ENCODE results near the gene E2F1.
"Not testable (repeated sequence)": the region's sequence is repeated elsewhere in the genome, so short reads cannot be mapped to it uniquely, and the experiment has no call there.

Gene E2F1

DNA sequence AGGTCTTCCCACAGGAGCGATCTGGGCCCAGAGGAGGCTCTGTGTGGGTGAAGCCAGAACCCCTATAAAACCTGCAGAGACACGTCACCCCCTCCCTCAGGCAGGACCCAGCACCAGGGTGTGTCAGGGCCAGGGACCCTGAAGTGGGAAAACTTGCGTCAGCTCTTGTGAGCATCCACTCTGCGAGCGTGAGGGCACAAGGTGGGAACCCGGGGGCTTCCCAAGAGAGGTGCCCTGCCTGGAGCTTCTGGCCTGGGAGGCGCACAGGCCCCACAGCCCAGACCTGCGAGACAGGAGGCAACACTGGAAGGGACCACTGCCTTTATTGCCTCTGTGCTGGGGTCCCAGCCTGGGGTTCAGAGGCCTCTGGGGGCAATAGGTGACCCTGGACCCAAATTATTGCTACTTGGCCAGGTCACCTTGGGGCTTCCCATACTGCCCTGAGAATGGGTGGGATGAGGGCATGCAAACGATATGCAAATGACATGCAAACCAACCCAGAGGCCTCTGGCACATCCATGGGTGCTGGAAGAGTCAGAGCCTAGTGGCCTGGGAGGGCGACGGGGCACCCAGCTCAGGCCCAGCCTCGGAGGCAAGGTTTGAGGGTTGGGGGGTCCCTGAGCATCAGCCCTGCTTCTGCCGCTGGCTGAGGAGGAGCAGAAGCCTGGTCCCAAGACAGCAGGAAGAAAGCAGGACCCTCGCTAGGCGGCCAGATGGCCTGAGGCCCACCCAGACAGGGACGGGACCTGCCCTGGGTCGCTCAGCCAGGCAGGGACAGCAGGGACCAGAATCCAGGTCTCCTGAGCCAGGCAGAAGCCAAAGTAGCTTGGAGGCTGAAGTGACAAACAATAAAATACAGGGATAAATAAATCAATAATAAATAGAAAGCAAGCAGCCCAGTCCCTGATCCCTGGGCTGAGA lies 29.1 kb downstream of the E2F1 start:
- no peak for DNase-seq

DNA sequence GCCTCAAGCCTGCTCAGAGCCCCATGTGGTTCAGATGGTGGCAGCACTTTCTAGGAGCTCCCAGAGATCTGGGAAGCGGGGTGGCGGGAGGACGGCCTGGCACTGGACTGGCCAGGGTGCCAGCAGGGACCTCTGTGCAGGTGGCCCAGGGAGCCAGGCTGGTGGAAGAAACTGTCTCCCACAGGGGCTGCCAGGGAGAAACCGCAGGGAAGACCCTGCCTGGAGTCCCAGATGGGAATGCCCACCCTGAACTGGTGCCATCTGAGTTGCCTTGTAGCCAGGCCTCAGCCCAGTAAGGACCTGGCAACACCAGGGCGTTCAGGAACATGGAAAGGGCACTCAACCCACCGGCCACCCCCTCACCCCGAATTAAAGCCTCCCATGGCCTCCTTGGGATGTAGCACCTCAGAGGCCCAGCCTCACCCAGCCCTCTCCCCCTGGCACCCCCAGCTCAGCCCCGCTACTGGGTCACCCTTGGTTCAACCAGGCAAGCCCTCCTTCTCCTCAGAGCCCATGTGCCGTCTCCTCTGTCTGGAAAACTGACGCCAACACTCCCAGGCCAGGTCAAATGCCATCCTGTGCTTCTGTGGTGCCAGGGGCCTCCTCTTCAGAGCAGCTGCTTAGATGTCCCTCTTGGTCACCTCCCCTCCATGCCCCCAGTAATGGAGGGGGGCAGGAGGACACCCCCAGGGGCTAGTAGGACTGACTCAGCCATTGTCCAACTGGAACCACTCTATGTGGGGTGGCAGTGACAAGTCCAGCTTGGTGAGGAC lies 30.0 kb downstream of the E2F1 start:
- DNase-seq: no peak

DNA sequence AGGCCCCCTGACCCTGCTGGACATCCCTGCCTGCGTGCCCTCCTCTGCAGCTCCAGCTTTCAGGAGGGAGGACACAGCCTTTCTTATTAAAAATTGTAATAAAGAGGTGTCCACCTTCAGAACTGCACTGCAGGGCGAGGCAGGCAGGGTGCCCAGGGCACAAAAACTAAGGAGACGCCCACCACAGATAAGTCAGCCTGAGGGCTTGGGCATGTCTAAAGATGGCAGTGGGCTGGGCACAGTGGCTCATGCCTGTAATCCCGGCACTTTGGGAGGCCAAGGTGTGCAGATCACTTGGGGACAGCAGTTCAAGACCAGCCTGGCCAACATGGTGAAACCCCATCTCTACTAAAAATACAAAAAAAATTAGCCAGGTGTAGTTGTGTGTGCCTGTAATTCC lies 31.0 kb downstream of the E2F1 start:
- DNase-seq: no peak

DNA sequence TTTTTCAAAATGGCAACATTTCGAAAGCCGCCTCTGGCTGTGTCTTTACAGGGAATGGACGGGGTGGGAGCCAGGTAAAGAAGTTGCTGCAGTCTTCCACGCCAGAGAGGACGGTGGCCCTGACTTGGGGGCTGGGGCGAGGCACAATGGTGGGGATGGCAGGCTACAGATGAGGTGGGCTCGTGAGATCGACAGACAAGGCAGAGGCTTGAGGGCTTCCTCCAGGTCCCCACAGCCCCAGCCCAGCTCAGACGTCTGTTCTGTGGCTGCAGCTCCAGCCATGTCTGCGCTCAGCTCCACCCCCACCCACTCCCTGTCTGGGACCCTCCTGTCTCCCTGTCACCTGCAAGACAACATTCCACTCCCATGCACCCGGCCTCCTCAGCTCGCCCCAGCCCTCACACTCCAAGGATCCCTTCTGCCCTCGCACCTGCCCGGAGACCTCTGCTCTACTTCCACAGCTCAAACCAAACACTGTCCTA lies 31.5 kb downstream of the E2F1 start:
- no peak for DNase-seq

DNA sequence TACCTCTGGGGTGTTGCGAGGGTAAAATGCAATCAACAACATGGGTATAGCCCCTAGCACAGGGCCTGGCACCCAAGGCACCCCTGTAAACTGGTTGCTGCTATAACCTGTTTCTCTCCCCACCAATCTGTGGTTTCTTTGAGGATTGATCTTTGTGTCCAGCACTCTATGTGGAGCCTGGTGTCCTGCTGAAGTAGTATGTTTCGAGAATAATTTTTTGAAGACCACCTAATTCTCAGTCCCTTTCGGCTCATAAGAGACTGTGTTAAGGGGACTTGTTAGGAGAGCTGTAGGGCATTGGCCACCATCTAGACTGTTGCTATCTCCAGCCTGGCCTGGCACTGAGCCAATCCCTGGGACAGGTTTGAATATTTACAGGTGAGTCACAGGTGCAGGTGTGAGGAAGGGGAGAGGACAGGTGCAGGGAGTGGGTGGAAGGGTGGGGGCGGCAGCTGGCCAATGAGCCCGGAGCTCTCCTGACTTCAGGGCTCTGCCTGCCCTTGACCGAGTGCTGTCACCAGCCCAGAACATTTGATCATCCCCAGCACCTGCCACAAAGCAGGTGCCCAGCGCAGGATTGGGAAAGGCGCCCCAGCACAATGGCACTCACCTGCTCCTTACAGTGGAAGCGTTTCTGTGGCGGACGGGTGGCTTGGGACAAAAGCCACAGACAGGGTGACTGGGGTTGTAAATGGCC lies 32.1 kb downstream of the E2F1 start:
- no peak for DNase-seq

DNA sequence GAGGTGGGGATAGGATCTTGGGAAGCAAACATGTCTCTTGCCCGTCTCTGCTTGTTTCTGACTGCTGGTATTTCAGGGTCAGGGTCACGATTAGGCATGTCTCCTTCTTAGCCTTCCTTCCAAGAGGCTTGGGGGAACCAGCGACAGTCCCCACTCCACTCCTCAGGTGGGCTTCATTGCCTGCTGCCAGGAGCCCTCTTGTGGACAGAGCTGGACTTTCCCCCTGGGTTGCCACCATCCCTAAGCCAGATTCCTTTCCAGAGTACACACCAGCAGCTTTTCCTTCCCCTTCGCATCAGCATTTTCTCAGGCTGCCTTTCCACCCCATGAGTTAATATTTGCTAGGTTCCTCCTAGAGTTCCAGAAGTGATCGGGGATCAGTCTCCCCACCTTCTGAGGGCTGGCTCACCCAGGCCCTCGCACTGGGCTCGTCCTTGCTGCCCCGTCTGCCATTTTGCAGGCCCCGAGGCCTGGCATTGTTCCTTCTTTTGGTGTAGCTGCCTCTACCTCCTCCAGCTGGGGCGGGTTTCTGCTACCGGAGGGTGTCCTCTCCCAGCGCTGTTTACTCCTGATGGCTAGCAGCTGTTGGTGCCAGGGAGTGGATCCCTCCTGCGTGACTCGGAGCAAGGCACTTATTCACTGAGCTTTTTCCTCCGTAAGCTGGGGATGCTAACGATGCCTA lies 32.8 kb downstream of the E2F1 start:
- no peak for DNase-seq

DNA sequence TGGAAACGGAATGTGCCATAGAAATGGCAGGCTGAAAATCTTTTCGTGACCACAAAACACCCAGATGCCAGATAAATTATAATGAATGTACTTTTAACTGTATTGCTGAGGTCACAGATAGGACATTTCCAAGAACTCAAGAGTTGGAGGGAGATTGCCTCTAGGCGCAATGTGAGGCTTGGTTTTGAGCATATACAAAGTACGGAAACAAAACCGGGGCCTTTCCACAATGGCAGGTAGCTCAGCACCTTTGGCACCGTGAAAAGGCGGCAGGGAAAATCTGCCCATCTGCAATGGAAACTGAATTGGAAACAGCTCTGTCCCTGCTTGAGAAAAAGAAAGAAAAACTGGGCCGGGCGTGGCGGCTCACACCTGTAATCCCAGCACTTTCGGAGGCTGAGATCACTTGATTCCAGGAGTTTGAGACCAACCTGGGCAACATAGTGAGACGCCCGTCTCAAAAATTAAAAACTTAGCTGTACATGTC lies 34.6 kb downstream of the E2F1 start:
- DNase-seq: no peak

DNA sequence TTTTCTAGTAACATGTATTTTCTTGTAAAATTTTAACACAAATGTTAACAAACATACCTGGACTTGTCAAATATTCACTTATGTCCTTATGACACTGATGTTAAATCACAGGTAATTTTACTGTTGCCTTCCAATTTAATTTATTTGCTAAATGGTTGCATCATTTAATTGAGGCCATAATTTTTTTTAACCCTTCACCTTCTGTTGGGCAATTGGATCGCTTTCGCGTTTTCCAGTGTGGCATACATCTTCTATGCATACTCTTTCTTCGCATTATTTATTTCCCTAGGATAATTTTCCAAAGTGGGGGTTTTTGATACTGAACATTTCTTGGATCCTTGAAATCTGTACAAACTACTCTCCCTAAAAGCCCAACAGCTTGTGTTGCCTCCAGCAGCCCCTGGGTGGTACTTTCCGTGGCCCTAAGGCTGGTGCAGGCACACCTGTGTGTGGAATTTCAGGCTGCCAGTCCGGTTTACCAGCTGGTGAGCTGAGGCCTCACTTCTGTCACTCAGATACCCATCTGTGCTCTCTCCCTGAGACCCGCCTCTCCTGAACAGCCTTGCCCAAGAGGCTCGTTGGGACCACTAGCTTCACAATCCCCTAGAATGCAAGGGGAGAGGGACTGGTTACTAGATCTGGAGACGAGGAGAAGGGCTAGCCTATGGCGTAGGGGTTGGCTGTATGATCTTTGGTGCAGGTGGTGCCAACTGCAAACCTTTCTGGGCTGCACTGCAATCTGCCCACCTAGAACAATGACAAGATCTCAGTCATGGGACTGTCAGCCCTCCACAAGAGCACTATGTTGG lies 35.2 kb downstream of the E2F1 start:
- DNase-seq: no peak

DNA sequence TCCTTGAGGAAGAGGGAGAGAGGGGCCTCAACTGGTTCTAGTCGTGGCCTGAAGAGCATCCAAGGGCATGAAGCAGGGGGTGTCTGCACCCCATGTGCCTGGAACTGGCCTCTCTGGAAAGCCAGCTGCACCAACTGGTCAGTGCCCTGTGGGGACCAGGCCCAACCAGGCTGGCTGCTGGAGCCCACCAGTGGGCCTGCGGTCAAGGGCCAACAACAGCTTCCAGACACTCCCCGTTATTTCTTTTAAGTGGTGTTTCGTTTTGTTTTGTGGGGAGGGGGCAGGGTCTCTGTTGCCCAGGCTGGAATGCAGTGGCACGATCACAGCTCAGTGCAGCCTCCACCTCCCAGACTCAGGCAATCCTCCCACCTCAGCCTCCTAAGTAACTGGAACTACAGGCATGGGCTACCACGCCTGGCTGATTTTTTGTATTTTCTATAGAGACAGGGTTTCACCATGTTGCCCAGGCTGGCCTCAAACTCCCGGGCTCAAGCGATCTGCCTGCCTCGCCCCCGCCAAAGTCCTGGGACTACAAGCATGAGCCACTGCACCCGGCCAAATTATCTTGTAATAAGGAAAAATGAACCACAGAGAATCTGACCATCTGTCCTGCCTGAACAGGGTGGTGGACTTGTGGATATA lies 36.0 kb downstream of the E2F1 start:
- no peak for DNase-seq

DNA sequence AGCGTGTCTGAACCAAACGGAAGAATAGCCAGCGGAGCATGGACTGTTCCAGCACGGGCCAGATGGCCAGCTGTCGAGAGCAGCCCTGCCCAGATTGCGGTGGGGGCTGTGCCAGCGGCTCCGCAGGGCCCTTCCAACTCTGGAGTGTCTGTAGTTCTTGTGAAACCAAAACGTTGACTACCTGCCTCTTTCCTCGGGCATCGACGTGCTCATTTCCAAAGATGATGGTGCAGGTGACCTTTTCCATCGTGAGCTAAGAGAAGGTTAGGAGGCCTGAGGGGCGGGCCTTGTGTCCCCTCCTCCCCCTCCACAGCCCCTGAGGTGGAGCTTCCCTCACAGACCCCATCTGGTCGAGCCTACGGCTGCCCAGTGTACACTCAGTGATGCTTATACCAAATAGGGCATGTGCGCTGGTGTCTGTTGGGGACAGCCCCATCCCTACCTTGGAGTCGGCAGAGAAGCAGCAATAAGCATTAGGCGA lies 36.9 kb downstream of the E2F1 start:
- no peak for DNase-seq

DNA sequence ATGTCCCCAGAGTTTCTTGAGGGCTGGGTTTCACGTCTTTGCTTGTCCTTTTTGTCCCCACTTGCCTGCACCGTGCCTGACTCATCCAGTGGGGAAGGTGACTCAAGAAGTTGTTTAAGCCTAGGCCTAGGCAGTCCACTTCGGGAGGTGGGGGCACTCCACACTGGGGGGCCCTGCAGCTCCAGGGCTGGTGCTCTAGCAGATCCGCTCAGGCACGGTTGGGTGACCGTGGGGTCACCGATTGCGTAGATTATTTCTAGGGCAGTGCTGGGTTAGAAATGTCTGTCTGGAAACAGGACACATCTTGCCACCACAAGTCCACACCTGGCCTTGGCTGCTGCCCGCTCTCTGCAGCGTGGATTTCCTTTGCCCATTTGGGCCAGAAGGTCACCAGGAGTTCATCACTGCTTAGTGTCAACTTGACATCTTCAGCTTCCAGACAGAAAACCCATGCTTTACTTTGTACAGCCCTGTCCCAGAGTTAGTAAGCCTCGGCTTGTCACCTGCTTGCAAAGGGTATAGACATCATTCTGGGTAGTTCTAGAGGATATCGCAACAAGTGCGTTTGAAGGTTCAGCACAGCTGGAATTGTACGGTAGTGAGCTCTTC lies 37.7 kb downstream of the E2F1 start:
- DNase-seq: no peak

DNA sequence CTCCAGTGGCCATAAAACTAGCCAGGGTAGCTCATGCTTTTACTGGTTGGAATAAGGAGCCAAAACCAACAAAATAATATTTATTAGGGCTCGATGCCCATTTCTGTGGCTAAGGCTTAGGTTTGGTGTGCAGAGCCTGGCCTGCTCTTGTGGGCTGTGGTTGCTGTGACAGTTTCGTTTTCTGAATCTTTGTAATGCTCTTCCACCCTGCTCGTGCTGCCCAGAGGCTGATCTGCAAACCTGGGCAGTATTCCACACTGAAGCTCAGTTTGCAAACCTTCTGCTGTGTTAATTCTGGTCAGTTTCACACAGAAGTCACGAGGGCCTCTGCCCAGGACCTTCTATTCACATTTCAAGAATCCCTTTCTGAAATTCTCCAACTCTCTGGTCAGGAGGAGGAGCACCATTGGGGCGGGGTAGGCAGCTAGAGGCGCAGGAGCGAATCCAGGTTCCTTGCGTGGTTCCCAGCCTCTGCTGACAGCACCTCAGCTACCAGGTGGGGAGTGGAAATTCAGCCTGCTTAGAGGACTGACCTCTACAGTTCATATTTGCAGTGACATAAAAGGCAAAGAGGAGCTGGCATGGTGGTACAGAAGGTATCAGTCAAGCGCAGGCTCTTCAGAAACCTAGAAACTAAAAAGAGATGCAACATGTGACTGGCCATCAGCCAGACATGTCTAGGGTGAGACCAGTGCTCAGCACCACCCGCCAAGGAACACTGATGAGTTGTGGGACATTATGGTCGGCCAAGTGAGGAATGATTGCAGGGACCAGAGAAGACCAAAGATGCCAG lies 38.4 kb downstream of the E2F1 start:
- no peak for DNase-seq

DNA sequence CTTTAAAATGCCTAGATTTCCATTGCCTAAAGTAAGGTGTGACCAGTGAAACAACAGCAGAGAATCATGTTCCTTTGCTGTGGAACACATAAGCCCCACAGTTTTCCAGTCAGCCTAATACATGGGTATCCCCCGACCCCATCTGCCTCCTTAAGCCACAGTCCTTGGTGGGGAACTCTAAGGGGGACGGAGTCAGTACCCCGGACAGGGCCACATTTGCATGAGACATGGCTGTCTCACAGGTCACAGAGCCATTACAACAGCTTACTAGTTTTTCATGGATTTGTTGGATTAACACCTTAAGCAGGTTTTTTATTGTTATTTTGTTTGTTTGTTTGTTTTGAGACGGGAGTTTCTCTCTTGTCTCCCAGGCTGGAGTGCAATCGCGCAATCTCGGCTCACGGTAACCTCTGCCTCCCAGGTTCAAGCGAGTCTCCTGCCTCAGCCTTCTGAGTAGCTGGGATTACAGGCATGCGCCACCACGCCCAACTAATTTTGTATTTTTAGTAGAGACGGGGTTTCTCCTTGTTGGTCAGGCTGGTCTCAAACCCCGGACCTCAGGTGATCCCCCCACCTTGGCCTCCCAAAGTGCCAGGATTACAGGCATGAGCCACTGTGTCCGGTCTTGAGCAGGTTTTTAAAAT lies 39.1 kb downstream of the E2F1 start:
- DNase-seq: not testable (repeated sequence)

DNA sequence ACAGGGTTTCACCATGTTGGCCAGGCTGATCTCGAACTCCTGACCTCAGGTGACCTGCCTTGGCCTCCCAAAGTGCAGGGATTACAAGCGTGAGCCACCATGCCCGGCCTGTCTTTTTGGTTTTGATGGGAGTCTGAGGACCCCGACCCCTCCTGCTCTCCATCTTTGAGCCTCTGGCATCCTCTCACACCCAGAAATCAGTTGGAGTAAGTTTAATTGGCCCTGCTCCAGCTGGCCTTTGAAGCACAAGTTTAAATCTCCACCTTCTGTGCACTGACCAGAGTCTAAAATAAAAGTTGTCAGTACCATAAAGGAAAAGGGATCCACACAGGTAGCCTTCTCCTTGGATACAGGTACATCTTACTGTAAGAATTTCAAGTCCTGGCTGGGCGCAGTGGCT lies 40.0 kb downstream of the E2F1 start:
- DNase-seq: no peak

DNA sequence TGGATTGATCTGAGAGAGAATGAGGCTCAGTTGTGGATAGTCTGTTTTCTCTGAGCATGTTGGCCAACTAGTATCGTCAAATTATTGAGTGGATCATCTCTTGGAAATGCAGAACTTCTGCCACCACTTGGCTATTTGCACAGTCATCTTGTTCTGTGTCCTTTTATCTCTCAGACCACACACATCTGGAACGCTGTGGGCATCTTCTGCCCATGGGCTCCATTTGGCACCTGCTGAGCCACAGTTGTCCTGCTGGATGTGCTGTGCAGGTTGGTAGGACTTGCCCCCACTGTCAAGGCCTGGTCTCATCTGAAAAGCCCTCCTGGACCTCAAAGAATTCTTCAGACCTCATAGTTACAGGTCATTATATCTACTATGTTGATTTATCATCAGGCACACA lies 40.8 kb downstream of the E2F1 start:
- no peak for DNase-seq

DNA sequence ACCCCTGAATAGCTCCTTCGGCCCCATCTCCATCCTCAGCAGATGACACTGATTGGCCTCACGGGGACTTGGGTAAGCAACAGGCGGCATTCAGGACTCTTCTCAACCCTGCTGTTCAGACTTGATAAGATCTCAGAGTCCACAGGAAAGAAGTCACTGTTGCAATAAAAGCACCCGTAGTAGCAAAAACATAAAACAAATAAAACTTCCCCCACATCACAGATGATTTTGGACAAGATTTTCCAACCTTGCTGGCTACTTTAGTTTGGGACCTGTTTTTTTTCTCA lies 41.2 kb downstream of the E2F1 start:
- DNase-seq: no peak

DNA sequence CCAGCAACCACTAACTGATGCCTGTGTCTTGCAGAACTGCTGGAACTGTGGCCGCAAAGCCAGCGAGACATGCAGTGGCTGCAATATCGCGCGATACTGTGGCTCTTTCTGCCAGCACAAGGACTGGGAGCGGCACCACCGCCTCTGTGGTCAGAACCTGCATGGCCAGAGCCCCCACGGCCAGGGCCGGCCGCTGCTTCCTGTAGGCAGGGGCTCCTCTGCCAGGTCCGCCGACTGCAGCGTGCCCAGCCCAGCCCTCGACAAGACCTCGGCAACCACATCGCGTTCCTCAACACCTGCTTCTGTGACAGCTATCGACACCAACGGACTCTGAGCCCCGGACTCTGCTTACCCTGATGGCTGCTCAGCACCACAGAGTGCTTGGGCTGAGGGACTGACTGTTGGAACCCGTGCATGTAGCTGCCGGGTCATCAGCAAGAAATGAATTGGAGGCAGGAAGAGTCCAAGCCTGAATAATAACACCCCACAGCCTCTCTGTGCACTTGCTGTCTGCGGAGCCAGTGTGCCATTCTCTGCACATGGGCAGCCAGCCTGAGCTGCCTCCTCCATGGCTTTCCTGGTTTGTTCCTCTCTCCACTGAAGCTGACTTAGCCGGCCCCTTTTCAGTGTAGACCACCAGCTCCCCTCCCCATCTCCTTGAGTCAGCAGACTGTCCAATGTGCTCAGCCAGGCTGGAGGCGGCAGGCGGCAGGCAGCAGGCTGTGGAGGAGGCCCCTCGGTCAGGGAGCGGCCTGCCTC lies 41.7 kb downstream of the E2F1 start:
- no peak for DNase-seq

DNA sequence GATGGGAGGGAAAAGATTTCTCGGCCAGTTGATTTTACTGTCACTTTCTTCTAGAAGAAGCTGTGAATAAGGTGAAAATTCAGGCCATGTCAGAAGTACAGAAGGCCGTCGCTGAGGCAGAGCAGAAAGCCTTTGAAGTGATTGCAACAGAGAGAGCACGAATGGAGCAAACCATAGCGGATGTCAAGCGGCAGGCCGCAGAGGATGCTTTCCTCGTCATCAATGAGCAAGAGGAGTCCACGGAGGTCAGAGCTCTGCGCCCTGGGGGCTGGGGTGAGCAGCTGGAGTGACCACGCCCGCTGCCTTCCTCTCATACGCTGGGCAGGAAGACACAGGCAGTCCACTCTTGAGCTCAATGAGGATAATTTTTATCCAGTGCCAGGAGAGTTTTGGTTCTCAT lies 45.9 kb downstream of the E2F1 start:
- DNase-seq: no peak

DNA sequence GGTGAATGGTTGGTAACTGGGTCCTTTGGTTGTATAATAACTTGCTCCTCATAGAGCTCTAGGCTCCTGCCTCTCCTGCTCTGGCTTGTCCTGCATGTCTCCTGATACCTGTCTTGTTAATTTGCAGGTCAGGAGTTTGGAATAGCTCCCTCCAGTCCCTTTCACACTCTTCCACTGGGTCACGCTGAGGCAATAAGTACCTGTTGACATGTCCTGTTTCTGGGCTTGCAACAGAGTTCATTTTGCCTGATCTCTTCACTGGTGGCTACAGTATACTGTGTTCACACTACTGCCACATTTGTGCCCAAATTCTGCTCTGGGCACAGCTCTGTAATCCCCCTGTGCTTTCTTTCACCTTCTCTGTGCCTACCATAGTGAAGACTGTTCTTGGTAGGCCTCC lies 49.4 kb downstream of the E2F1 start:
- DNase-seq: no peak

Measured in activated effector memory CD4-positive, alpha-beta T cell treated with Interleukin-2 at 50 U/mL for 16 hours (primary cell).